LNCAP (cell line): Measurements from ENCODE around the gene LBHD2.

Experiments used
- CTCF ChIP-seq: fragments of 450-650 bp; IDR thresholded peaks from 2 replicates; pipeline ENCODE4 v1.5.1; 2017; ENCODE audit warnings: mild to moderate bottlenecking

Gene LBHD2

GRCh38 chr14:103100281-103101121 lies 16.5 kb downstream of the LBHD2 start:
- no peak for TF ChIP-seq CTCF

- TF ChIP-seq CTCF = no peak
These were observed 17.4 kb downstream of the LBHD2 start for GRCh38 chr14:103101257-103101962.

- no peak for TF ChIP-seq CTCF
These were observed 18.1 kb downstream of the LBHD2 start for GRCh38 chr14:103101963-103102688.

- TF ChIP-seq CTCF = no peak
These were observed 18.8 kb downstream of the LBHD2 start for GRCh38 chr14:103102689-103103260.

- TF ChIP-seq CTCF = no peak; the same call in 1 of the 2 replicates
These were observed 19.7 kb downstream of the LBHD2 start for GRCh38 chr14:103103461-103104388.

- no peak for TF ChIP-seq CTCF
These were observed 20.3 kb downstream of the LBHD2 start for GRCh38 chr14:103104389-103104653.
